ENCODE data around the gene HDAC7.

The HDAC7 gene

DNA sequence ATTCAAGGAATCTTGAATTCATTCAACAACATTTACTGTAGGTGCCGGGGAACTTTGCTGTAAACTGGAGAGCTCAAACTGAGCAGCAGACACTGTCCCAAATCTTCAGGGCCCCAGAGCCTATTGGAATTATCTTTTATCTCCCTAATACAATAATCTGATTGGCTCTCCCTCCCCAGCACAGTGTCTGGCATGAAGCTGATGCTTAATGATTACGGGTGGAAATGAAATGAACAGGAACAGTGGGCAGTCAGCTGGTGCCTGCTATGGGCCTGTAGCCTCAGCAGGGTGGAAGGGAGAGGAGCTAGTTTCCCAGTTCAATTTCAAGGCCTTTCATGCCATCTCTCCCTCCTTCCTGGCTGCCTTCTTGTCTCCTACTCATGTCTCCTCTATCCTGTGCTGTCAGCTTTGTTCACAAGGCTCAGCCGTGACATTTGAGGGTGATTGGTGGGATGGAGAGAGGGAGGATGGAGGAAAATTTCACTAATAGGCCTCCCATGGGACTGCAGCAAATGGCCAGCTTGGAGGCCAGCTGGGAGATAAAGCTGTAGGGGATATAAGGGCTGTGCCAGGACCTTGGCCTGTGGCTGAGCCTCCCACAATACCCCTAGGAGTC lies 56.7 kb downstream of the HDAC7 start:
- Mint-ChIP-seq H3K4me1 (peaks cover 26 to 42% of the 10 kb centered on the region in 2 donors), H3K27me3 (no peaks in the 10 kb centered on the region), H3K36me3 (no peaks in the 10 kb centered on the region), H3K4me3 (no peak overlapping the region), H3K9me3 (no peaks in the 10 kb centered on the region), H3K27ac (no peak overlapping the region)
- DNase-seq (no peak), ATAC-seq (replicated peaks) (no peak)

- ATAC-seq (replicated peaks) = peak; percentile 40 to 41
Observed at GRCh38 chr12:47758834-47759690, 60.6 kb downstream of the HDAC7 start, which contains the start of gene RAPGEF3. RAPGEF3 (minus strand) TSS chr12:47758880; CDS start chr12:47758556, 324 bp downstream.

DNA sequence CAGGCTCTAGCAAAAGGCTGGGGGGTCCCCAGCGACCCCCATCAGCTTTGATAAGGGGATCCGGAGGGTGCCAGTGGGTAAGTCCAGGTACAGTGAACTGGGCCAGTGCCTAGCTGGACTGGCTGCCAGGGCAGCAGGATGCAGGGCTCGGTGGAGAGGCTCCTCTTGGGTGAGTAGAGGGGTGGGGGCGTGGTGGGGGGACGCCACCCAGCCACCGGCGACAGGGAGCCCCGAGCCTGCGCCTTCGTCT lies 61.2 kb downstream of the HDAC7 start:
- no peaks in the 10 kb centered on the region for H3K9me3 Mint-ChIP-seq
- peak overlapping the region; percentile 76 to 93 for H3K4me3 Mint-ChIP-seq
- H3K36me3 Mint-ChIP-seq = no peaks in the 10 kb centered on the region
- peak overlapping the region; percentile 86 for H3K27ac Mint-ChIP-seq
- no peak for DNase-seq
- H3K27me3 Mint-ChIP-seq = no peaks in the 10 kb centered on the region
- no peak for ATAC-seq (replicated peaks)
- H3K4me1 Mint-ChIP-seq = peaks cover 52 to 75% of the 10 kb centered on the region in 2 donors

More at GRCh38 chr12:47758834-47759690, 60.6 kb downstream of the HDAC7 start, which contains the start of gene RAPGEF3:
- no peaks in the 10 kb centered on the region for H3K27me3 Mint-ChIP-seq
- peak within 1 kb of the TSS; percentile 83 to 93 for H3K4me3 Mint-ChIP-seq
- peak within 1 kb of the TSS; percentile 86 for H3K27ac Mint-ChIP-seq
- no peaks in the 10 kb centered on the region for H3K36me3 Mint-ChIP-seq
- H3K4me1 Mint-ChIP-seq = peaks cover 54 to 75% of the 10 kb centered on the region in 2 donors
- H3K9me3 Mint-ChIP-seq = no peaks in the 10 kb centered on the region
- peak; percentile 69 for DNase-seq

DNA sequence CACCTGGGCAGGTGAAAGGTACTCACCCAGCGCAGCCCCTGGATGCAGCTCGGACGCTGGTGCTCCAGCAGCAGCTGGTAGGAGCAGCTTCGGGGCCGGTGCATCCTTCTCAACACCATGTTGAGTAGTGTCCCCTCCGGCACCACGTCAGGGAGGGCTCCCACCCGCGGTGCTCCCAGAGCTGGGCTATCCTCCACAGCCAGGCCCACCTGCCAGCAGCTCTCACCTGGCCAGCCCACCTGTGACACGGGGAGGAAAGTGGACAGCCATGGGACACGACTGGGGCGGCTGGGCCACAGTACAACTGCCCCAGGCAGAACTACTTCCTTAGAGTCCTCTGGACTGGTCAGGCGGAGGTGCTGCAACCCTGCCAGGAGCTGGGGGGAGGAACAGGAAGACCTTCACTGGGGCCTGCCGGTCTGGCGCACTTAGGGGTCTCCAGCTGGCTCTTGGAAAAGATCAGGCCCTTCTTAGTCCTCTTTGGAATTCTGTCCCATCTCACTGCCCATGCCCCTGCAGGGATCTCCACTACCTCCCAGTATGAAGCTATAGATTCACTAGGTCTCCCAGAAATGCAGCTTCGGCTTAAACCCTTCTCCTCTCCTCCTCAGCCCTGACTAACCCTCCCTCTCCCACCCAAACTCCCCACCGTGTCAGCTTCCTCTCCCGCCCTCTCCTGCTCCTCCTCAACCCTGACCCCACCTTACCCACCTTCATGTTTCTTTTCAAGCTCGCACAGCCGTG lies 61.7 kb downstream of the HDAC7 start:
- DNase-seq (no peak), ATAC-seq (replicated peaks) (no peak)
- H3K27me3 Mint-ChIP-seq = no peaks in the 10 kb centered on the region
- peaks cover 55 to 75% of the 10 kb centered on the region in 2 donors for H3K4me1 Mint-ChIP-seq
- peak overlapping the region; percentile 76 to 93 for H3K4me3 Mint-ChIP-seq
- H3K27ac Mint-ChIP-seq = peak overlapping the region; percentile 86
- H3K36me3 Mint-ChIP-seq = peaks cover 0 to 3% of the 10 kb centered on the region in 2 donors
- no peaks in the 10 kb centered on the region for H3K9me3 Mint-ChIP-seq

- H3K27ac Mint-ChIP-seq = peak overlapping the region; percentile 27
- H3K4me1 Mint-ChIP-seq = peaks cover 55 to 77% of the 10 kb centered on the region in 2 donors
- DNase-seq (no peak), ATAC-seq (replicated peaks) (peak in 1 of 2 donors; percentile 5)
- no peaks in the 10 kb centered on the region for H3K27me3 Mint-ChIP-seq
- no peaks in the 10 kb centered on the region for H3K9me3 Mint-ChIP-seq
- peak overlapping the region; percentile 76 to 93 for H3K4me3 Mint-ChIP-seq
- H3K36me3 Mint-ChIP-seq = peaks cover 0 to 3% of the 10 kb centered on the region in 2 donors
Observed at GRCh38 chr12:47757364-47757839, 62.3 kb downstream of the HDAC7 start.

GRCh38 chr12:47755655-47756562 lies 63.8 kb downstream of the HDAC7 start:
- no peaks in the 10 kb centered on the region for H3K27me3 Mint-ChIP-seq
- H3K4me1 Mint-ChIP-seq = peaks cover 54 to 77% of the 10 kb centered on the region in 2 donors

GRCh38 chr12:47754881-47755280 lies 64.8 kb downstream of the HDAC7 start:
- DNase-seq (no peak), ATAC-seq (replicated peaks) (no peak)
- Mint-ChIP-seq H3K27me3 (no peaks in the 10 kb centered on the region), H3K36me3 (peaks cover 2 to 5% of the 10 kb centered on the region in 2 donors), H3K4me3 (peak overlapping the region; percentile 56 to 93), H3K4me1 (peaks cover 52 to 75% of the 10 kb centered on the region in 2 donors), H3K27ac (peak overlapping the region; percentile 31), H3K9me3 (no peaks in the 10 kb centered on the region)

More at GRCh38 chr12:47755655-47756562, 63.8 kb downstream of the HDAC7 start:
- Mint-ChIP-seq H3K36me3 (peaks cover 0 to 3% of the 10 kb centered on the region in 2 donors), H3K9me3 (no peaks in the 10 kb centered on the region), H3K4me3 (peak overlapping the region; percentile 56 to 93), H3K27ac (peak overlapping the region; percentile 70)
- DNase-seq (peak; percentile 73), ATAC-seq (replicated peaks) (peak; percentile 75 to 76)

- H3K36me3 Mint-ChIP-seq = peaks cover 4 to 5% of the 10 kb centered on the region in 2 donors
- no peak for DNase-seq
- H3K27me3 Mint-ChIP-seq = no peaks in the 10 kb centered on the region
- H3K9me3 Mint-ChIP-seq = no peaks in the 10 kb centered on the region
- peaks cover 56 to 74% of the 10 kb centered on the region in 2 donors for H3K4me1 Mint-ChIP-seq
- no peak for ATAC-seq (replicated peaks)
- no peak overlapping the region for H3K27ac Mint-ChIP-seq
- no peak overlapping the region for H3K4me3 Mint-ChIP-seq
Observed at GRCh38 chr12:47754126-47754525, 65.6 kb downstream of the HDAC7 start.

GRCh38 chr12:47753021-47754001 lies 66.4 kb downstream of the HDAC7 start:
- peak; percentile 13 to 18 for ATAC-seq (replicated peaks)
- Mint-ChIP-seq H3K36me3 (peaks cover 7 to 8% of the 10 kb centered on the region in 2 donors), H3K27me3 (no peaks in the 10 kb centered on the region), H3K27ac (peak overlapping the region; percentile 94), H3K4me3 (peak overlapping the region; percentile 57 to 81), H3K4me1 (peaks cover 60 to 71% of the 10 kb centered on the region in 2 donors), H3K9me3 (no peaks in the 10 kb centered on the region)
- DNase-seq = peak; percentile 36

DNA sequence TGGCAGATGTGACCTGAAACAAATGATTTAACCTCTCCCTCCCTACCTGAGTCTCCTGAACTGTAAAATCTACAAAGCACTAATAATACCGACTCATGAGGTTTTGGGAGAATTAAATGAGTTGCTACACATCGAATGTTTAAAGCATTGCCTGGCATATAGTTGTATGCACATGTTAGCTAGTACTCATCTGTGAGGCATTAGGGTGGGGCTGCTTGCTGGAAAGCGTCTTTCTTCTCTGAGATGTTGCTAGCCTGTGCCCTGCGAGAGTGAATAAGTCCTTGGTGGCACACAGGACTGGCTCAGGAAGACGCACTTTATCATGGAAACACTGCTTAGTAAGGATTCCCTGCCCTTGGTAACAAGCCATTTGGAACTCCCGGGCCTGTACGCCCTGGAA lies 67.2 kb downstream of the HDAC7 start:
- Mint-ChIP-seq H3K36me3 (peaks cover 7 to 8% of the 10 kb centered on the region in 2 donors), H3K4me3 (no peak overlapping the region), H3K4me1 (peaks cover 55 to 71% of the 10 kb centered on the region in 2 donors), H3K27ac (no peak overlapping the region), H3K27me3 (no peaks in the 10 kb centered on the region), H3K9me3 (no peaks in the 10 kb centered on the region)
- ATAC-seq (replicated peaks) (no peak), DNase-seq (no peak)

- Mint-ChIP-seq H3K4me3 (no peak overlapping the region), H3K27me3 (no peaks in the 10 kb centered on the region), H3K9me3 (no peaks in the 10 kb centered on the region), H3K36me3 (peaks cover 7 to 11% of the 10 kb centered on the region in 2 donors), H3K4me1 (peaks cover 54 to 71% of the 10 kb centered on the region in 2 donors), H3K27ac (peak overlapping the region; percentile 20)
- DNase-seq (no peak), ATAC-seq (replicated peaks) (no peak)
Observed at GRCh38 chr12:47752121-47752520, 67.6 kb downstream of the HDAC7 start.

DNA sequence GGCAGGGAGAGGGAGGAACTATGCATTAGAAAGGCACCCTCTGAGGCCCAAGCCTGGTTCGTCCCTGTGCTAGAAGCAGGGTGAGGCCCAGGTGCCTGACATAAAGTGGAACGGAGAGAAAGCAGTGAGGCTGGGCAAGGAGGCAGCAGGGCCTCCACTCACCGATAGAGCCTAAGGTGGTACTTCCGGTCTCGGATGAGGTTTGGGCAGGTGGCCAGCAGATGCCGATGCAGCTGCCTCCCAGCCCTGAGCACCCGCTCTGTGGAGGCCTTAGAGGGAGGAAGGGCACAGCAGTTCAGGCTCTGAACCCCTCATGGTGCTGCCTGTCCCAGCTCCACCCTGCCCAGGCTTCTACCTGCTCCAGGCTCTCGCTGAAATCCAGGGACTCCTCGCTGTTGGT lies 68.1 kb downstream of the HDAC7 start:
- H3K36me3 Mint-ChIP-seq = peaks cover 7 to 11% of the 10 kb centered on the region in 2 donors
- no peaks in the 10 kb centered on the region for H3K9me3 Mint-ChIP-seq
- no peak for DNase-seq
- H3K27me3 Mint-ChIP-seq = no peaks in the 10 kb centered on the region
- no peak for ATAC-seq (replicated peaks)
- H3K4me1 Mint-ChIP-seq = peaks cover 57 to 71% of the 10 kb centered on the region in 2 donors
- H3K27ac Mint-ChIP-seq = no peak overlapping the region
- no peak overlapping the region for H3K4me3 Mint-ChIP-seq
